ENCODE results near the gene FREY1. TPM values are rescaled to one million over a fixed set of nuclear protein-coding genes. Genes with fewer than 3 reads are reported as not detected.
"Not testable (repeated sequence)": the region's sequence is repeated elsewhere in the genome, so short reads cannot be mapped to it uniquely, and the experiment has no call there.

Gene FREY1
- total and polyA plus RNA-seq, 2 of the 13 experiments (the other 11 are each of a cell fraction or from before 2014, with no cell fraction given), result 0.44 to 0.73 TPM

GRCh38 chr11:45906096-45906682 is 882 bp downstream of the FREY1 start:
- H3K4me2 ChIP-seq (ENCODE audit: low read depth, low read length), result no peak overlapping the region
- POLR2A ChIA-PET, result no interaction called here
- no peak overlapping the region for H3K4me3 ChIP-seq (replicated peaks in 1 of 3; ENCODE audit: insufficient read depth in 1 of 3, low read depth in 2 of 3, low read length in 3 of 3)
- 91% methylated on average over 14 of the region's 19 CpGs for WGBS (ENCODE audit: low lambda C conversion rate)
- H3K79me2 ChIP-seq (ENCODE audit: insufficient read depth, low read length), result no peaks in the 10 kb centered on the region
- no peak overlapping the region for H3K27ac ChIP-seq (ENCODE audit: extremely low read length, insufficient read depth, low read length)
- no peaks in the 10 kb centered on the region for H3K9me3 ChIP-seq (ENCODE audit: low read length)
- ATAC-seq, result no peak; the same call in 2 of the 3 replicates
- no peak for DNase-seq (ENCODE audit: low spot score)
- FAIRE-seq, result no peak
- in situ Hi-C loops (cut with HindIII; ENCODE audit: extremely low pct_ligation_motif_present, low pct_unique_long_range_greater_than_20kb) (no loop called here), intact Hi-C loops (cut with micrococcal nuclease; ENCODE audit: unreplicated experiment) (no loop called here)
- H3K27me3 ChIP-seq (ENCODE audit: control insufficient read depth in 1 of 2, insufficient read depth in 2 of 2, low read length in 2 of 2), result no peaks in the 10 kb centered on the region
- peaks cover 0 to 2% of the 10 kb centered on the region in 2 experiments; a peak in 3 of 5 replicates for H3K36me3 ChIP-seq (replicated peaks in 1 of 2; ENCODE audit: control insufficient read depth in 1 of 2, insufficient read depth in 2 of 2, low read length in 2 of 2)
- no peak overlapping the region for H3K9ac ChIP-seq (ENCODE audit: insufficient read depth, low read depth, low read length)
- H2AFZ ChIP-seq (ENCODE audit: low read length), result no peak overlapping the region
- peaks cover 9% of the 10 kb centered on the region for H3K4me1 ChIP-seq (ENCODE audit: insufficient read depth, low read length)
- CTCF ChIA-PET (ENCODE audit: low intra/inter-chr PET ratio, low total read pairs), result no interaction called here
- H4K20me1 ChIP-seq (ENCODE audit: insufficient read depth, low read length), result no peaks in the 10 kb centered on the region
- peak; percentile 3 for TF ChIP-seq AGO2 (optimal IDR thresholded peaks at IDR 0.05; ENCODE audit: low read depth, low read length)
- TF ChIP-seq KIAA2018 (CRISPR knock-in tag; IDR thresholded peaks at IDR 0.05; ENCODE audit: borderline replicate concordance), result no peak
- peak; percentile 39 for TF ChIP-seq AGO1 (IDR thresholded peaks at IDR 0.05; ENCODE audit: low read depth, low read length, poor library complexity, severe bottlenecking)
- BruUV-seq (replicated peaks), result no TSS peak

- H3K9ac ChIP-seq (ENCODE audit: insufficient read depth, low read depth, low read length); H3K4me3 ChIP-seq (replicated peaks in 1 of 3; ENCODE audit: insufficient read depth in 1 of 3, low read depth in 2 of 3, low read length in 3 of 3); H3K36me3 ChIP-seq (replicated peaks in 1 of 2; ENCODE audit: control insufficient read depth in 1 of 2, insufficient read depth in 2 of 2, low read length in 2 of 2); H3K27me3 ChIP-seq (ENCODE audit: control insufficient read depth in 1 of 2, insufficient read depth in 2 of 2, low read length in 2 of 2); H3K79me2 ChIP-seq (ENCODE audit: insufficient read depth, low read length); H3K4me2 ChIP-seq (ENCODE audit: low read depth, low read length); in situ Hi-C loops (cut with HindIII; ENCODE audit: extremely low pct_ligation_motif_present, low pct_unique_long_range_greater_than_20kb); H3K9me3 ChIP-seq (ENCODE audit: low read length); H4K20me1 ChIP-seq (ENCODE audit: insufficient read depth, low read length); ATAC-seq; FAIRE-seq; H2AFZ ChIP-seq (ENCODE audit: low read length); CTCF ChIA-PET (ENCODE audit: low intra/inter-chr PET ratio, low total read pairs); DNase-seq (ENCODE audit: low spot score); intact Hi-C loops (cut with micrococcal nuclease; ENCODE audit: unreplicated experiment); POLR2A ChIA-PET; BruUV-seq (replicated peaks); H3K27ac ChIP-seq (ENCODE audit: extremely low read length, insufficient read depth, low read length): not testable (repeated sequence)
- 89% methylated on average over 4 of the region's 6 CpGs for WGBS (ENCODE audit: low lambda C conversion rate)
- H3K4me1 ChIP-seq (ENCODE audit: insufficient read depth, low read length), result peaks cover 15% of the 10 kb centered on the region
Measured at GRCh38 chr11:45905576-45905975, 1.5 kb downstream of the FREY1 start.
